ENCODE data around the gene PIK3R6. TPM values are rescaled to one million over a fixed set of nuclear protein-coding genes. Genes with fewer than 3 reads are reported as not detected.

PIK3R6 gene, protein sequence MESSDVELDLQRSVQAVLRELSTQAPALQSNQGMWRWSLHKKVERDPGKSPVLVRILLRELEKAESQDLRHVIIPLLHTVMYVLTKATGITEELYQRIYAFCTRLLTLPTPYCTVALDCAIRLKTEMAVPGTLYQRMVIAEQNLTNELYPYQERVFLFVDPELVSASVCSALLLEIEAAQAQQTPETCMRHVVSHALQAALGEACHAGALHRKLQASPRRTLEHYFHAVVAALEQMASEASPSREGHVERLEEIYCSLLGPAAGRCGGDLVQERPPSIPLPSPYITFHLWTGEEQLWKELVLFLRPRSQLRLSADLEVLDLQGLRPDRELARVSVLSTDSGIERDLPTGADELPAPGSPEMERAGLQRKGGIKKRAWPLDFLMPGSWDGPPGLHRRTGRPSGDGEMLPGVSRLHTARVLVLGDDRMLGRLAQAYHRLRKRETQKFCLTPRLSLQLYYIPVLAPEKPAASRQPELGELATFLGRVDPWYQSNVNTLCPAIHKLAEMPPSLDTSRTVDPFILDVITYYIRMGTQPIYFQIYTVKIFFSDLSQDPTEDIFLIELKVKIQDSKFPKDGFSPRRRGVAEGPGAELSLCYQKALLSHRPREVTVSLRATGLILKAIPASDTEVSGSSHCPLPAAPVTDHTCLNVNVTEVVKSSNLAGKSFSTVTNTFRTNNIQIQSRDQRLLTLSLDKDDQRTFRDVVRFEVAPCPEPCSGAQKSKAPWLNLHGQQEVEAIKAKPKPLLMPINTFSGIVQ
- 1 to 10 TPM; 6.2 to 7.1 TPM for total RNA-seq

GRCh38 chr17:8867361-8867981 lies at the start of gene PIK3R6:
Gene PIK3R6 (minus strand): TSS chr17:8867674. CDS start chr17:8849794, 17,880 bp downstream.
- H3K36me3 Mint-ChIP-seq (ENCODE audit: low read depth) = peaks cover 7% of the 10 kb centered on the region
- peak; percentile 26 for DNase-seq
- POLR2A ChIA-PET = no interaction called here
- peak within 1 kb of the TSS; percentile 90 for H3K4me3 Mint-ChIP-seq
- H3K27ac Mint-ChIP-seq = peak within 1 kb of the TSS; percentile 89
- peaks cover 37% of the 10 kb centered on the region for H3K4me1 Mint-ChIP-seq
- CTCF ChIA-PET = interaction anchor here (0.8 to 1.5 kb wide), 3 partner anchors 9 to 12 kb away, joined by 3 to 4 read pairs (median 3); no protein-coding TSS in a partner anchor
- H3K27me3 Mint-ChIP-seq = no peaks in the 10 kb centered on the region
- H3K9me3 Mint-ChIP-seq = no peaks in the 10 kb centered on the region

DNA sequence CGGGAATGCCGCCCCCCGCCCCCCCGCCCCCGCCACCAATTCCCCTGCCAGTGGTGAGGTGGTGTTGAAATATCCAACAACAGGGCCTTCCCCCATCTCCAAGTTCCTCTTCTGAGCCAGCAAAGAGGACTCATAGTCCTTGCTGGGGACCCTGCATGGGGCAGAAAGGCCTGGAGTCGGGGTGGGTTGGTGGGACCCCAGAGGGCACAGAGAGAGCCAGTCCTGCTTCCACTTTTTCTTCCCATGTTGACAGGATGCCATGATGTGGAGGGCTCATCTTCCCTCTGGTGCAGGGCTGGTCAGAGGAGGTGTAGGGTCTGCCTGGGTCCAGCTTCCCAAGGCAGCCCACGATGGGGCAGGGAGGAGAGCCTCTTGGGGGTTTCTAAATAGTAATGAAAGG lies 49.0 kb upstream of the PIK3R6 start:
- no peak for DNase-seq
- H3K27ac Mint-ChIP-seq = no peak overlapping the region
- POLR2A ChIA-PET = no interaction called here
- H3K4me3 Mint-ChIP-seq = no peak overlapping the region
- no peaks in the 10 kb centered on the region for H3K27me3 Mint-ChIP-seq
- CTCF ChIA-PET = no interaction called here
- peaks cover 17% of the 10 kb centered on the region for H3K4me1 Mint-ChIP-seq
- H3K36me3 Mint-ChIP-seq (ENCODE audit: low read depth) = peaks cover 58% of the 10 kb centered on the region
- peaks cover 22% of the 10 kb centered on the region for H3K9me3 Mint-ChIP-seq

DNA sequence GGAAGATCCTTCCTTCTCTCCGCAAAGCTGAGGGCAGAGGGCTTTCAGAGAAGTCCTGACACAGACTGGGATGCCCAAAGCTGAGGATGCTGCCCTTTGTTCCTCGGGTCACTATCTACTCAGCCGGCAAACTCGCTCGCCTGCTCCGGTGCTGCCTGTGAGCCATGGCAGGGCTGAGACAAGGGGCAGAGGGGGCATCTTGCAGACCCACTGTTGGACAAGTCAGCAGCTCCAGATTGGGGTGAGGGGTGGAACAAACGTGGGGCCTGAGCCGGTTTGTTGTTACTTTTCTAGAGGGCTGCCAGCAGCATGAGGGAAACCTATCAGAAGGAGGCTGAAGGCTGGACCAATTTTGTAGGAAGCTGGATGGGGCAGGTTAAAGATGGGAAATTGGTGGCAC lies 47.1 kb upstream of the PIK3R6 start:
- DNase-seq = no peak
- Mint-ChIP-seq H3K27ac (peak overlapping the region; percentile 52), H3K36me3 (ENCODE audit: low read depth) (peaks cover 64% of the 10 kb centered on the region), H3K4me1 (peaks cover 14% of the 10 kb centered on the region), H3K4me3 (no peak overlapping the region), H3K27me3 (no peaks in the 10 kb centered on the region), H3K9me3 (peaks cover 19% of the 10 kb centered on the region)
- POLR2A ChIA-PET = no interaction called here
- CTCF ChIA-PET = interaction anchor here (1.3 to 1.5 kb wide), 2 partner anchors 15 to 35 kb away, joined by 3 to 5 read pairs; no protein-coding TSS in a partner anchor

DNA sequence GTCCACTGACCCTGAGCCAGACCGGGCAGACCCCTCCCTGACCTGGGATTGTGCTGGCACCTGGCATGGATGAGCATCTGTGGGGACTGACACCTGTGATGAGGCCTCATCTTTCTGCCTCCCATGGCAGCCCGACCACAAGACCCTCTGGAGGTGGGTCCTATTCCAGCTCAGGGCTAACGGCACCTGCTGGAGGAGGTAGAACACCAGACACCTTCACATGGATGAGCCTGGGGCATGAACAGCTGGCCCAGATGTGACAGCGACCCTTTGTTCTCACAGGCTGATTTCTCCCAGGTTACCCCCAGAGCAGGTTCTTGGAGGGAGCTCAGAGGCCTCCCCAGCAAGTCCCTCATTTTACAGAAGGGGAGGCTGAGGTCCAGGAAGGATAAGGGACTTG lies 46.4 kb upstream of the PIK3R6 start:
- peaks cover 62% of the 10 kb centered on the region for H3K36me3 Mint-ChIP-seq (ENCODE audit: low read depth)
- H3K27ac Mint-ChIP-seq = no peak overlapping the region
- ChIA-PET POLR2A (no interaction called here), CTCF (interaction anchor here (0.6 to 1.5 kb wide), 4 partner anchors 12 to 1715 kb away, joined by 3 to 5 read pairs (median 4); no protein-coding TSS in a partner anchor)
- H3K27me3 Mint-ChIP-seq = no peaks in the 10 kb centered on the region
- no peak overlapping the region for H3K4me3 Mint-ChIP-seq
- peaks cover 13% of the 10 kb centered on the region for H3K9me3 Mint-ChIP-seq
- no peak for DNase-seq
- peaks cover 12% of the 10 kb centered on the region for H3K4me1 Mint-ChIP-seq

DNA sequence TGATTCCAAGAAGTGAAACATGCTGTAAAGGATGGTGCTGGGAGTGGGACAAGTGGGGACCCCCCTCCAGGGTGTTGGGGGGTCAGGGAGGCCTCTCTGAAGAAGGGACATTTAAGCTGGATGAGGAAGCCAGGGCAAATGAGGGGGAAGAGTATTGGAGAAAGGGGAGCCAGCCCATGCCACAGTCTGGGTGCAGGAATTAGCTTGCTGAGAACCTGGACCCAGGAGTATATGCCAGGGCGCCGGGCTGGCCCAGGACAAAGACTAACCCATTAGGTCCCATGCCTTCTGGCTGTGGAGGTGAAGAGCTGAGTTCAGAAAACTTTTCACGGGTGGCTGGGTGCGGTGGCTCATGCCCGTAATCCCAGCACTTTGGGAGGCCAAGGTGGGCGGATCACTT lies 45.6 kb upstream of the PIK3R6 start:
- DNase-seq = no peak
- Mint-ChIP-seq H3K36me3 (ENCODE audit: low read depth) (peaks cover 62% of the 10 kb centered on the region), H3K4me3 (no peak overlapping the region), H3K27me3 (no peaks in the 10 kb centered on the region), H3K4me1 (peaks cover 13% of the 10 kb centered on the region), H3K9me3 (peaks cover 8% of the 10 kb centered on the region), H3K27ac (no peak overlapping the region)
- ChIA-PET CTCF (interaction anchor here (0.6 to 1.5 kb wide), 7 partner anchors 11 to 1714 kb away, joined by 3 to 5 read pairs (median 4); no protein-coding TSS in a partner anchor), POLR2A (no interaction called here)

DNA sequence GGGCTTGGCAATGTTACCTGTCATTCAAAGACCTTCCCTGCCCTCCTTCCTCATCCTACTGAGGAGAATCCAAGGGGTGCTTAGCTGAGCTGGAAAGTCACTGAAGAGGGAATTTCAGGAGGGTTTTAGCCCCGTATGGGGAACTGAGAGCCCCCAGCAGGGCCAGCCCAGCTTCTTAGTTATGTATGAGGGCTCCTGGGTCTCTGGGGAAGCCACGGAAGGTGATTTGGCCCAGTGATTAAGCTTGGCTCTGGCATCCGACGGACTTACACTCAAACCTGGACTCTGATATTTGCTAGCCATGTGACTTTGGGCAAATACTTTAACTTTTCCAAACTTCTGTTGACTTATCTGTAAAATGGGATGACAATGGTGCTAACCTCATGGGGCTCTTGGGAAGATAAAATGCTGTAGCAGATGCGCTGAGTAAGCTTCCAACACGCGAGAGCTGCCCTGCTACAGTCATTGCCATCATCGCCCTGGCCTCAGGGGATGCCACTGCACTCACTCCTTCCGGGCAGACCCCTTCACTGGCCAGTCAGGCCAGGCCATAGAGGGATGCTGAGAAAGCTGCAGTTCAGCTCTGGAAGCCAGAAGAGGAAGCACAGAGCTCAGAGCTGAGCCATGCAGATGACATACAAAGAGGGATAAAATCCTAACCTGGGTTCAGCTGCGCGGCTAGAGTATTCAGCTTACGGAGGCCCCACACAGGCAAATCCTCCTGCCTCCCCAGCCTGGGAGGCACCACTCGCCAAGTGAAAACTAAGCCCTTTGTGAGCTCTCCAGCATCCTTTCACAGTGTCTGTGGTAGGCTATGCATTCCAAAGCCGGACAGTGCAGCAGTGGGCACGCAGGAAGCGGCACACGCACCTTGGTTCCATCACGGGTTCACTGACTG lies 44.9 kb upstream of the PIK3R6 start:
- CTCF ChIA-PET = interaction anchor here (1.2 to 1.5 kb wide), 5 partner anchors 10 to 35 kb away, joined by 3 to 5 read pairs (median 4); no protein-coding TSS in a partner anchor

DNA sequence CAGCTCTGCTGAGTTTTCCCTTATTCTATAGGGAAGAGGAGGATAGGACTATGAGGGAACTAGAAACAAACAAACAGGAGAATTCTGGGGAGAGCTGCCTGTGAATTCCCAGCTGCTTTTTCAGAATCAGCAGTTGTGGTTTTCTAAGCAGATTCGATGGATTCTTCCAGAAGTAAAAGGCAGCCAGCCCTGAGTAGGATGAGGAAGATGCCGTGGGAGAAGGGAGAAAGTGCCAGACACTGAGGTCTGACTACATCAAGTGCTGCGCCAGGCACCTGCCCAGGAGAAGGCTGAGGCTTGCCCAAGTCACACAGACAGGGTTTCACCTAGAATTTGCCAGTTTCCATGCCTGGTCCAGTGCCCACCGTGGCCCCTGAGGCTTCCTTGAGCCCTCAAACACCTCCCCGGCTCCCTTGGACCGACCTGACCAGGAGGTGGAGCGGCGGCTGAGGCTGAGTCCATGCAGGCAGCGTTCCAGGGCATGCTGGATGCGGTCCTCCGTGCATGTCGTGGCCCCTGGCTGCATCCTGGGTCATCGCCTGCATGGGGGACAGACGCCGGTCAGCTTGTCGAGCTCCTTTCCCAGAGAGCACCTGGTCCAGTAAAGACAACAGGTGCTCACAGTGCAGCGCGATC lies 43.6 kb upstream of the PIK3R6 start:
- Mint-ChIP-seq H3K4me3 (no peak overlapping the region), H3K27ac (no peak overlapping the region), H3K36me3 (ENCODE audit: low read depth) (peaks cover 58% of the 10 kb centered on the region), H3K9me3 (no peaks in the 10 kb centered on the region), H3K27me3 (no peaks in the 10 kb centered on the region), H3K4me1 (peaks cover 15% of the 10 kb centered on the region)
- ChIA-PET POLR2A (no interaction called here), CTCF (interaction anchor here (1.0 to 3.6 kb wide), 4 partner anchors 11 to 47 kb away, joined by 3 to 15 read pairs (median 4); no protein-coding TSS in a partner anchor)
- DNase-seq = no peak

More for the DNA sequence above, 44.9 kb upstream of the PIK3R6 start:
- Mint-ChIP-seq H3K27ac (no peak overlapping the region), H3K9me3 (peaks cover 4% of the 10 kb centered on the region), H3K27me3 (no peaks in the 10 kb centered on the region), H3K4me3 (no peak overlapping the region), H3K4me1 (peaks cover 15% of the 10 kb centered on the region), H3K36me3 (ENCODE audit: low read depth) (peaks cover 63% of the 10 kb centered on the region)
- no peak for DNase-seq
- POLR2A ChIA-PET = no interaction called here

GRCh38 chr17:8909586-8910270 lies 42.3 kb upstream of the PIK3R6 start:
- CTCF ChIA-PET = interaction anchor here (1.6 to 3.6 kb wide), 2 partner anchors 9 to 12 kb away, joined by 4 to 15 read pairs; no protein-coding TSS in a partner anchor
- peaks cover 65% of the 10 kb centered on the region for H3K36me3 Mint-ChIP-seq (ENCODE audit: low read depth)
- DNase-seq = no peak
- POLR2A ChIA-PET = no interaction called here
- H3K4me3 Mint-ChIP-seq = no peak overlapping the region
- H3K4me1 Mint-ChIP-seq = peaks cover 8% of the 10 kb centered on the region
- H3K27ac Mint-ChIP-seq = peak overlapping the region; percentile 46
- H3K9me3 Mint-ChIP-seq = no peaks in the 10 kb centered on the region
- no peaks in the 10 kb centered on the region for H3K27me3 Mint-ChIP-seq

DNA sequence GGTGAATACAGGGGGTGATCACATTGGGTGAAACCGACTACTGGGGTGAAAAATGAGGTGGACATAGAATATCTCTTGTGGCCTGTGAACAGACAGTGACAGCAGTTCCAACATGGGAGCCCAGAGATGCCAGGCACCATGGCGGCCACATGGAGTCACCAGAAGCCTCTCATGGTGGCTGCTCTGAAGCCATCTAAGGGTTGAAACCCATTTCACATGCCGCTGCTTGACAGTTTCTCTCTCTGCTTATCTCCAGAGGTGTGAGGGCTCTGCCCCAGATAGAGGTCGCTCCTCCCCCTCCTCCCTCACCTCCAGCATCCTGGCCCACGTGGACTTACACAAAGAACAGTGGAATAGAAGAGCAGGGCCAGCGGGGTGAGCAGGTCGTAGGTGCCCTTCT lies 37.9 kb upstream of the PIK3R6 start:
- ChIA-PET POLR2A (no interaction called here), CTCF (no interaction called here)
- peaks cover 26% of the 10 kb centered on the region for H3K4me1 Mint-ChIP-seq
- no peaks in the 10 kb centered on the region for H3K27me3 Mint-ChIP-seq
- no peaks in the 10 kb centered on the region for H3K9me3 Mint-ChIP-seq
- H3K4me3 Mint-ChIP-seq = no peak overlapping the region
- H3K27ac Mint-ChIP-seq = no peak overlapping the region
- no peak for DNase-seq
- peaks cover 73% of the 10 kb centered on the region for H3K36me3 Mint-ChIP-seq (ENCODE audit: low read depth)

GRCh38 chr17:8904686-8905085 lies 37.2 kb upstream of the PIK3R6 start:
- Mint-ChIP-seq H3K4me3 (no peak overlapping the region), H3K27me3 (no peaks in the 10 kb centered on the region), H3K36me3 (ENCODE audit: low read depth) (peaks cover 74% of the 10 kb centered on the region), H3K27ac (no peak overlapping the region), H3K4me1 (peaks cover 33% of the 10 kb centered on the region), H3K9me3 (no peaks in the 10 kb centered on the region)
- DNase-seq = no peak
- ChIA-PET CTCF (no interaction called here), POLR2A (no interaction called here)

- H3K4me3 Mint-ChIP-seq = no peak overlapping the region
- POLR2A ChIA-PET = no interaction called here
- peaks cover 35% of the 10 kb centered on the region for H3K4me1 Mint-ChIP-seq
- no peaks in the 10 kb centered on the region for H3K27me3 Mint-ChIP-seq
- DNase-seq = no peak
- H3K9me3 Mint-ChIP-seq = no peaks in the 10 kb centered on the region
- peak overlapping the region; percentile 2 for H3K27ac Mint-ChIP-seq
- CTCF ChIA-PET = no interaction called here
- peaks cover 69% of the 10 kb centered on the region for H3K36me3 Mint-ChIP-seq (ENCODE audit: low read depth)
Measured at GRCh38 chr17:8904201-8904600, 36.7 kb upstream of the PIK3R6 start.
